ENCODE data around the gene ARHGAP24.

ARHGAP24 gene

GRCh38 chr4:85474818-85475630 is at the start of gene ARHGAP24:
Gene ARHGAP24, plus strand, starts transcription at chr4:85475150.
- no peak for DNase-seq

GRCh38 chr4:85426366-85426765 is 48.6 kb upstream of the ARHGAP24 start:
- no peak for DNase-seq

- DNase-seq, result no peak
Measured at GRCh38 chr4:85427123-85427522, 47.8 kb upstream of the ARHGAP24 start.

GRCh38 chr4:85430226-85430625 is 44.7 kb upstream of the ARHGAP24 start:
- no peak for DNase-seq

GRCh38 chr4:85430697-85431096 is 44.3 kb upstream of the ARHGAP24 start:
- no peak for DNase-seq

- DNase-seq, result no peak
Measured at GRCh38 chr4:85431156-85431555, 43.8 kb upstream of the ARHGAP24 start.

- DNase-seq, result no peak
Measured at GRCh38 chr4:85431881-85432485, 43.0 kb upstream of the ARHGAP24 start.

GRCh38 chr4:85445050-85445639 is 29.8 kb upstream of the ARHGAP24 start:
- no peak for DNase-seq

GRCh38 chr4:85446141-85446861 is 28.6 kb upstream of the ARHGAP24 start:
- no peak for DNase-seq

- DNase-seq, result no peak
Measured at GRCh38 chr4:85448906-85449890, 25.8 kb upstream of the ARHGAP24 start.

GRCh38 chr4:85452058-85452731 is 22.8 kb upstream of the ARHGAP24 start:
- DNase-seq, result no peak

- no peak for DNase-seq
Measured at GRCh38 chr4:85455942-85456341, 19.0 kb upstream of the ARHGAP24 start.

- DNase-seq, result no peak
Measured at GRCh38 chr4:85457752-85458467, 17.0 kb upstream of the ARHGAP24 start.

- no peak for DNase-seq
Measured at GRCh38 chr4:85459736-85460135, 15.2 kb upstream of the ARHGAP24 start.

GRCh38 chr4:85474356-85474755 is 594 bp upstream of the ARHGAP24 start:
- no peak for DNase-seq

GRCh38 chr4:85475631-85476233 is 782 bp downstream of the ARHGAP24 start:
- DNase-seq, result no peak

- no peak for DNase-seq
Measured at GRCh38 chr4:85476381-85476780, 1.4 kb downstream of the ARHGAP24 start.

- DNase-seq, result no peak
Measured at GRCh38 chr4:85477534-85477933, 2.6 kb downstream of the ARHGAP24 start.

GRCh38 chr4:85478576-85478975 is 3.6 kb downstream of the ARHGAP24 start:
- DNase-seq, result no peak

GRCh38 chr4:85482010-85482738 is 7.2 kb downstream of the ARHGAP24 start:
- no peak for DNase-seq
